Right renal cortex interstitium (tissue), 3 donors: ENCODE results near the gene PACRG. TPM values are rescaled to one million over a fixed set of nuclear protein-coding genes. Genes with fewer than 3 reads are reported as not detected.

ENCODE experiments used
- DNase-seq, 3 donors: peaks; one replicate each; pipeline ENCODE4 v3.0.0-alpha.2; 2013; ENCODE audit warnings: low read depth in 3 of 3, low spot score in 2 of 3
- polyA plus RNA-seq, 3 donors: library from polyadenylated mRNA; unstranded; fragments of 120-200 nt; gene quantifications; one replicate each; pipeline ENCODE4 v1.2.1, GENCODE V29; 2013; ENCODE audit not compliant: insufficient read length in 3 of 3

Gene PACRG
- polyA plus RNA-seq, 3 donors = 14.0 to 20.8 (median 20.7) TPM

DNA sequence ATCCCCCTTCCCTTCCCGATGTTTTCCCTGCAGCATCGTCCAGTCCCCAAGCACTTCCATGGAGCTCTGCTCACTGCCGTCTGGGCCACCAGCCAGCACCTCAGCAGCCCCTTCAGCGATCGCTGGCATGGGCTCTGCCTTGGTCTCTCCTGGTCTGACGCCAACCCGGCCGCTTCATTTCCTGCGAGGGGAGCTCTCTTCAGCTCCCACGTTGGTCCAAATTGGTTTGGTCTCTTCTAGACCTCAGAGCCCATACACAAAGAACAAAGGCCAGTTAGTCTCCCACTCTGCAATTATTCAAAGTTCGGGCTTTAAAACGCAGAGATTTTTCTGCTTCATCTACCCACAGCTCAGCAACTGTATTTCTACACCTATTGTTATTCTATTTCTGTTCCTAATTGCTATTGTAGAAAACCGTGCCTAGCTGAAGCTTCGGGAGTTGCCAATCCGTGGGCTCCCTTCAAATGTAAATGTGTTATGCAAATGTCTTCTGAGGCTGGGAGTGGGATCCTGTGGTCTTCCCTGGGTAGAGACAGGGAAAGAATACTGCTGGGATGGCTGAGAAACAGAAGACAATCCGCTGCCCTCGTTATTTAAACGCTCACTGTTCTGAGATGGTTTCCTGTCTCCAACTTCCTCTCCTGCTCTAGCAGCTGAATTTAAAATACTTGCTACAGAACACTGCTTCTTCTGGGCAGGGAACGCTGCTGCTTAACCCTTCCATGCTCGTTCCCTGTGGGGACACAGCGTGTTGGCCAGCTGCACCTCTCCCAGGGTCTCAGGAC, 532.5 kb downstream of the PACRG start:
- DNase-seq = peak in 2 of 3 donors; percentile 27

DNA sequence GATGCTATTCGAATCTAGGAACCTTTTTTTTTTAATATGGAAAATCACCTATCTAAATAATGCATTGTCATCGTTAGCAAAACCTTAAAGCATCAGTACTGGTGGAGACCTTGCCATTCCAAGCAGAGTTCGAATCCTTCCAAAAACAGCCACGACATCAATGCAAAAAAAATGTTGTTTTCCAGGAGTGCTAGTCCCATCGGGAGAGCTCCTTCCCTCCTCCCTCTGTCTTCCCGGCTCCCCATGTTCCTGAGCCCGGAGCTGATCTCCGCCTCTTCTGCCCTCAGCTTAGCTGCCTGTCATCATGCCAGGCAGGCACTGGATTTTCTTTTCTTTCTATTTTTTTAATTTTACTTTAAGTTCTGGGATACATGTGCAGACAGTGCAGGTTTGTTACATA, 533.1 kb downstream of the PACRG start:
- DNase-seq = no peak

DNA sequence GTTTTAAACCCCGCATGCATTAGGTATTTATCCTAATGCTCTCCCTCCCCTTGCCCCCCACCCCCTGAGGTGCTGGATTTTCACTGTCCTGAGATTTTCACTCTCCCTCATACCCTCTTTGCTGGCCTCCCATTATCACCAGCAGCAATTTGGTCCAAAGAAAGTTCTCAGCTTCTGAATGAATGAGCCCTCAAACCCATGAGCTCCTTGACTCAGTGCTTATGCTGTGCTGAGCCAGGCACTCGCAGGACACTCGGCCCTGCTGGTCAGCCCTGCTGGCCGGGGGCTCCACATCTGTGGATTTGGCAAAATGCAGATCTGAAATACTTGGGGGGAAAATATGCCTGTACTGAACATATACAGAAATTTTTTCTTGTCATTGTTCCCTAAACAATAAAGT, 533.6 kb downstream of the PACRG start:
- DNase-seq = no peak

DNA sequence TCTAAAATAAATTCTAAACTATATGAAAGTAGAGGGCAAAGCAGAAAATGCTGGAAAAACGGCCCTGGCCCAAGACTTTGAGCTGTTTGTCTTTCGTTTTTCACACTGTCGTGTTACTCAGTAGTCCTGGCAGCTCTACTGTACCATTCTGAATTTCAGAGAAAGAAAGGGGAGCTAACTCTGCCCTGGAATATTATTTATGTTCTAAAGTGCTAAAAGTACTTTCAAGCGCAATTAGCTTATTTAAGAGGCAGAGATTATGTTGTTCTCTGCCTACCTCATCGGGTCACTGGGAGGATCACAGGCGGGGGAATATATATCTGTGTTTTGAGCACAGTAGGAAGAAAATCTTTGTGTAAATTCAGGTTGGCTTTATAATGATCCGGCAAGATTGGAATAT, 534.3 kb downstream of the PACRG start:
- DNase-seq = no peak

DNA sequence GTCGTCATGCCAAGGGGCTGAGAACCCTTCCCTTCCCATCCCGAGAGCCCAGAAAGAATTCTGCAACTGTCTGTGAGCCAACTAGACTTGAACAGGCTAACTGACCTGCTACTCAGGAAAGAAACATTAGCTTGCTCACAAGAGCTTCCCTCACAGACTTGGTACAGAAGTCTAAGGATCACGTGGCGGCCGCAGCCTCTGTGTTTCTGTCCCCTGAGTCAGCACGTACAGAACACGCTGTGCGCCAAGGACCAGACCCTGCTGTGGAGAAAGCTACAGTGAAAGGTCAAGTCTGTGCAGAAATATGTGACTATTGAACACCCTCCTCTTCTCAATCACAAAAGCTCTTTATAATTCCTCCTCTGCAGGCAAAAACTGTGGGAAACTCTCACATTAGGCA, 535.4 kb downstream of the PACRG start:
- no peak for DNase-seq

DNA sequence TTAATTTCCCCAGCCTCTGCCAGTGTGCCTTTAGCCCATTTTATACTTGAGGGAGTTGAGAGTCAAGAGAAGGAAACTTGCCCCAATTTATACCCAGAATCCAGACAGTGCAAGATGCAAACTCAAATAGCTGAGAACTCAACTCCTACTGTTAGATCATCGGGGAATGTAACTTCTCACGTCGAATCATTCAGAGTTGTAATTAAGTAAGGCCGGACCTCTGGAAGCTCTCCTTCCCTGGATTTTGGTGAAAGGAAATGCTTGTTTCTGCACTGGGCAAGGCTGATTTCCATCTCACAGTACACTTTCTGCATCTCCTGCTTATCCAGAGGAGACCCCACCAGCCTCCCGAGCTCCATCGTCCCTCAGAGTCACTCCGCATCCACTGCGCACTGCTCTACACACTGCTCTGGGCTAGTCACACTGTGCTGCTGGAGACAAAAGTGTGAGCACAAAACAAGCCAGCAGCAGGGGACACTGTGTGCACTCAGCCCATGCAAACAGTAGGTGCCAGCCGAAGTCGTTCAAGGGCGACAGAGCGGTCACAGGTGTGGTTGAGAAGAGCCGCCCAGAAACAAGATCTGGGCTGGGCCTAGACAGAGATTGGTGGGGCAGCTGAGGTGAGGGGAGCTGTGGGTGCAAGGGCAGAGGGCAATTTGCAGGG, 536.4 kb downstream of the PACRG start:
- no peak for DNase-seq

DNA sequence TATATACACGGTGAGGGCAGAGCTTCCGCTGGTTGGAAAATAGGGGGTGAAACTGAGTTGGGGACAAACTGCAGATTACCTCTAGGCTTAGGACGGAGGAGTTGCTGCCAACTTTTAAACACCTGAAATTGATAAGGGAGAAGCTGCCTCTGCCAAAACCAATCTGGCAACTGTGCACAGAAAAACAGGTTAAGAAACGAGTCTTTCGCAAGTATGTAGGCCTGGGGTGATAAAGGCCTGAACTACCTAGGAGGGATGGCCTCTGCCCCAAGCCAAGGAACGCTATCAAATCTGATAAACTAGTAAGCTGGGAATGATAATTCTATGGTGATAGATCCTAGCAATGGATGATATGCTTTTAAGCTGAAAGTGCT, 536.9 kb downstream of the PACRG start:
- DNase-seq = no peak

DNA sequence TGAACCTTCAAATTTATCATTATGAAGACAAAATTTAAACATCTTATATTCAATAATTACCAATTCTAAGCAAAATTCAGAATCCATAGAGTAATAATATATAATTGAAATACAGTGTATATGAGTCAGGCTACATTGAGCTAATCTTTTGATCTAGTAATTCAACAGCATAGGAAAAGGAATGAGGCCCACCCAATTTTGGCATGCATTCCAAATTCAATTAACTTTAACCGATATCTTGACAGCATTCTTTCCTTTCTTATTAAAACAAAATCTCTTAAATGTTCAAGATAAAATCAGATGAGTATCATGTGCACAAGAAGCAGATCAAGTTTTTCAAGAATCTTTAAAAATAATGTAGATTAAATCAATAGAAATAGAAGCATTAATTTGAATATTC, 553.9 kb downstream of the PACRG start:
- no peak for DNase-seq

DNA sequence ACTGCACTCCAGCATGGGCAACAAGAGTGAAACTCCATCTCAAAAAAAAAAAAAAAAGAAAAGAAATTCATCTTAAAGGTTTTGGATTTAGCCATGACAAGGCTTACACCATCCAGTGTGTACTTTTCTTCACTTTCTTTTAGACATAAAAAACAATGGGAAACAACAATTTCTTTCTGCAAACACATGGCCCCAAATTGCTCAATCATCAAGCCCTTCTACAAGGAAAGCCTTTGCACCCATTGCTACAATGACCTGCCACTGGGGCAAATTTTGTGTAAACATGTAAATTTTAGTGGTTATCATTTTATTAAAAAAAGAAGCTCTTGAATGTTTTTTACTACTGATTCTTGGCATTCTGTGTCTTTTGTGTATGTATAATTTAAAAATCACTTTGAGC, 554.9 kb downstream of the PACRG start:
- no peak for DNase-seq

DNA sequence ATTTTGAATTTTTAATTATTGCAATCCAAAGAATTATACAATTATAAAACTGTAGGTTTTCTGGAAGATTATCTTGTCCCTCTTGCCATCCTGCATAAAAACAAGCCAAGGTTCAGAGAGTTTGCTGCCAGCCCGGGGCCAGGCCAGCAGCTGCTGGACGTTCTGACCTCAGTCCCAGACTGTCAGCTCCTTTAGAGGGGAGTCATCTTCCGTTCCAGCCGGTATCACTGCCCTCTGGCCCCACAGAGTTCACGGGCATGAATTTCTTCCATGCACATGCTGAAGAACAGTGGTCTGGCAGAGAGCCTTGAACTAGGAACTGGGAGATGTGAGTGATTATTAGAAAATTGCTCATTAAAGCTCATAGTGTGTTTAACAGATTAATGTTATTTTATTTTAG, 556.4 kb downstream of the PACRG start:
- no peak for DNase-seq

DNA sequence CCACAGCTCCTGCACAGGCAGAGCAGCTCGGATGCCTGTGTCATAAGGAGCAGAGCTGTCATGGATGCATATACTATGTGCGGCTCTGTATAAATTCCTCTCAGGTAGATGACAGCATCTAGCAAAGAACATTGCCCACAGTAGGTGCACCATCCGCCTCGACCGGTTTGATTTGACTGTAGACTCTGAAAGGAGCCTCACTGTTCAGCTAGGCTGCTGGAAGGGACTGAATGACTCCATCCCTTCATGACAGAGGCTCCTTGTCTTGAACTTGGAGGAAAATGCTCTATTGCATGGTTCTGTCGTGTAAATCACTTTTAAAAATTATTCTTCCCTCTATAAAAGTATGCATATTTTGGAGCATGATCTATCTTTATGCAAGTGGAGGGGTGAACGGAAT, 557.9 kb downstream of the PACRG start:
- no peak for DNase-seq

DNA sequence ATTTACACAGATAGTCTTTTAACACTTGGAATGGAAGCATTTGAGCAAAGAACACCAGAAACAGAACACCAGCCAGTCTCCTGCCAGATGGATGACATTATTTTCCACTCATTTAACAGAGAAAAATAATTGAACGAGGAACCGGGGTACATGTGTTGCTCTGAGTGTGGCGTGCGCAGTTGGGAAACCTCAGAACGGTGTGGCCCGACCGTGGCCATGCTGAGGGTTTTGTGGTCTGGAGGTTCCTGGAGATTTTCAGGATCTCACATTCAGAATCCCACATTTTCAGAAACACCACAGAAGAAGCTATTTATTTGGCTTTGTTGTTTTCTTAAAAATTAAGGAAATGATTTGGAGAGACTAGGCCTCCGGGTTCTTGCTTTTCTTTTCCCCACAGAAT, 559.9 kb downstream of the PACRG start:
- no peak for DNase-seq

DNA sequence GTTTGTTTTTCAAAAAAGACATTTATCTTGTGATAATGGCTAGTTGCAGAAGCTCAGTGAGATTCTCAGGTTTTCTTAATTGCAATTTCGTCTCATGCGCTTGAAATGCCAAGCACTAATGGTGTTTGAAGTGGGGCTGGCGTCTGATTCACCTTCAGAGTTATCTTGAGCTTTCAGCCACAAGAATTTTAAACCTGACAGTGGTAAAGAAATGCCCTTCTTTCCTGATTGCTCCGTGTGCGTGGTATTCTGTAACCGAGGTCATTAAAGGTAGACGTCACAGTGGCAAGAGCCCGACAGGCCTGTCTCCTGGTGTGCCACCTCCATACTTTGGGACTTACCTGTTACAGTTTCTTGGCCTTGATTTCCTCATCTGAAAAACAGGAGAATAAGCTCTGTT, 560.3 kb downstream of the PACRG start:
- DNase-seq = no peak

DNA sequence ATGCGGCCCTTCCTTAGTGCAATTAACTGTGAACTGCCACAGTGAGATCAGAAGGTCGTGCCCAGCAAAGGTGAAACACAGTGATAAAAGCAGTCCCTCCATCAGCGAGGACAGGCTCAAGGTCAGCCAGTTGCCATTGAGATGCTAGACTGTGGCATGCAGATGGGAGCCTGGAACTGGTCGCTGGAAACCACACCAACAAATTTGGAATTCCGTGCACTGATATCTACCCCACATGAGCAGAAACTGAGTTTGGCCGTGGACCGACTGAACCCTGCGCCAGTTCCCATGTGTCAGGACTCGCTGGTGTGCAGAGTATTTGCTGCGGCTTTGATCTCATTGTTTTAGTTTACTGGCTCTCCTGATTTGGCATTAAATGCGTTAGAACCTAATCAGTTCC, 561.1 kb downstream of the PACRG start:
- DNase-seq = no peak

DNA sequence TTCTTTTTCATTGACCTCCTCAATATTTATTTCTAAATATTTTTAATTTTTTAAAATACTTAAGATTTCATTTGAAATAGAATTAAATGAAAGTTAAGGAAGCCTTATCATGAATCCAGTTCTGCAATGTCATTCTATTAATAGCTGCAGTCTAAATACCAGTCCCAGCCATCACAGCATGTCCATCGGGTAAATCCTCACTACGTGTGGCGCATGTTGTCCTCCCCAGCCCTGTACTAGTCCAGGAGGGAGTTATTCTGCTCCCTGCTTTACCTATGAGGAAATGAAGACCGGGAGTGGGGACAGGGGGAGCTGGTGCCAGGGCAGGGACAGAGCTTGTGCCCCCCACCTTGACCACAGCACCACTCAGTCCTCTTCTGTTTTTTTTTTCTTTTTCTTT, 561.7 kb downstream of the PACRG start:
- no peak for DNase-seq

DNA sequence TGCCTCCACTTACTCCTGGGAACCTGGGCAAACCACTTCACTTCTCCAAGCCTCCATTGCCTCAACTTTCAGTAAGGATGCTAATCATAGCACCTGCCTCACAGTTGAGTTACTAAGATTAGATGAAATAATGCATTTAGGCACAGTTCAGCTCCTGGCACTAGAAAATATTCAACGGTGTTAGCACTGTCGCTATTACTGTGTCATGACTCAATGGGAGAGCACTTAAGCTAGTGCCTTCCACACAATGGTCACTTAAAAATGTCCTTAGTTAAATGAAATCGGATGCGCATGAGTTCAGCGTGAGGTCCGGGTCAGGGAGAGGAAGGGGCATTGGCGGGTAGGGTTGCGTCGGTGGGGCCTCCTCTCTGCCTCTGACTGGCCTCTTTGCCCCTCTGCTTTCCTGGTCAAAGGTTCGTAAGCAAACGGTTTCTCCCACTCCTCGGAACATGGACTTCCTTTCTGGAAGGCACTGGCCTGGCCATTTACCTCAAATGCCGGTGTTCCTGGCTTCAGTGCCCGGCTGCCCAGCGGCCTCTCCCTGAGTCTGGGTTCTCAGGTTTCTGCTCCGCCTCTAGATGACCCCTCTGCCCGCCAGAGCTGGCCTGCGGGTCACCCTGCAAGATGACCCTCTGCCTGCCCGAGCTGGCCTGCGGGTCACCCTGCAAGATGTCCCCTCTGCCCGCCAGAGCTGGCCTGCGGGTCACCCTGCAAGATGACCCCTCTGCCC, 562.9 kb downstream of the PACRG start:
- DNase-seq = no peak

DNA sequence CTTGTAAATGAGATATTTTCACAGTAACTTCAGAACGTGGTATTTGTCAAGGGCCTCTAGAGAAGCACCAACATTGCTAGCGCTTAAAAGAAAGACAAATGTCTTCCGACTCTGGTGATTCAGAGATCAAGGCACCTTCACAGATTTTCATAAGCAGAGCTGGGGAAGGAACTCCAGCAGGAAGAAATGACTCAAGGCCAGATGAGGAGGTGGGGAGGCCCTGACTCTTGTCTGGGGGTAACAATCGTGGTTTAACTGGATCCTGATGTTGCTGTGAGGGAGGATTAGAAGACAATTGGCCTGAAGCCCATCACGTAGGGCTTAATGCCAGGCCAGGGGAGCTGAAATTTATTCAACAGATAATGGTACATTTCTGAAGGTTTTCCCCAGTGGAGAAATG, 563.8 kb downstream of the PACRG start:
- DNase-seq = no peak

DNA sequence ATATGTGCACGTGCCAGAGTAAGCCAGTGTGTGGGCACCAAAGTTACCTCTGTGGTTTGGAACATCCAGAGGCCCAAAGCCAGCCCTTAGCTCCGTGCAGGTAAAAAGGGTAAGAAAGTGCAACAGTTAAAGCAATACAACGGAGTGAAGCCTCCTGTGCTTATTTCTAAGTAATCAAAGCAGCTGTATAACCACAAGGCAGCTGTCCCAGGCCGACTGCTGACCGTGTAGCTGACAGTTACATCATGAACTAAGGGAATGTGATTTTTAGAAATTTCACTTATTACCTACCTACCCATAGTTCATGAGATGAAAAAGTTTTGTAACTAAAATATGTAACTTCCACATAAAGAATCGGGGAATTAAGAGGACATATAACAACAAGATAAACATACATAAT, 565.5 kb downstream of the PACRG start:
- no peak for DNase-seq

DNA sequence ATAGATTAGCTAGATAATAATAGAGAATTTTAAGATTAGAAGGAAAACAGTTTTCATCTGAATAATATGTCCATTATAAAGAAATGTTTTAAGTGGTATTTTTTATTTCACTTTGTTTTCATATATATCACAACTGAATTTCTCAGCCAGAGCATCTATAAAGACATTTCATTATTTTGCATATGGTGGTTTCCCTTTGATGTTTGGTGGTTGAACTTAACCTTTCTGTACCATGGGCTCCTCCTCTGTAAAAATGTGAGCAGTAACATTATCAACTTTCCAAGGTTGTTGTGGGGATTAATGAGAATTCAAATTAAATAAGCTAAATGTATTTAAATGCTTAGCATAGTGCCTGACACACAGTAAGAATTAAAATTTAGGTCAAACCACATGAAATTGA, 567.0 kb downstream of the PACRG start:
- no peak for DNase-seq

DNA sequence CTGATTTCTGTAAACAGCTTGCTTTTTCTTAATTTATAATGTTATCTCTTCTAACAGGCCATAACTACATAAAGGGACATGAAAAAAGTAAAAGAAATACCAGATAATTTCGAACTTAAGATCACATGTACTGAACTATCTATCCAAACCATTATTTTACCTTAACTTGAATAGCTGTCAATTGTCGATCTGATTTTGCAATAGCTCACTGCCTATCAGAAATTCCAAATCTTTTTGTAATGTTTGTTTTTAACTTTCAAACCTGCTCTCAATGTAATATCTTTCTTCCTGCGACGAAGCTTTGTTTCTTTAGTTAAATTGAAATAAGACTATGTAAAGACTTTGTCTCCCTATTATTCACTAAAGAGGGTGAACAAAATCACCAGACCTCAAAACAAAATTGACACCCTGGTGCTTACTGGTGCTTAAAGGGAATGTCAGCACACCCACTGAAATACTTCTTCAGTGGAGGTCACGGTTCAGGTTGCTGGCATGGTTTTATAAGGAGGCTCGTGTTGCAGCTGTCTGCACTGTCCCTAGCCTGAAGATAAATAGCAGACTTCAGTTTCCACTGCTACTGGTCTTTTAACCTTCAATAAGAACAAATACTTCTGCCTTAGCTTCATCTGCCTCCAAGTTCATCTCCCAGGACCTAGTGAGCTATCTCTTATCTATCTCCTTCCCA, 569.2 kb downstream of the PACRG start:
- peak in 2 of 3 donors; percentile 19 to 38 for DNase-seq

DNA sequence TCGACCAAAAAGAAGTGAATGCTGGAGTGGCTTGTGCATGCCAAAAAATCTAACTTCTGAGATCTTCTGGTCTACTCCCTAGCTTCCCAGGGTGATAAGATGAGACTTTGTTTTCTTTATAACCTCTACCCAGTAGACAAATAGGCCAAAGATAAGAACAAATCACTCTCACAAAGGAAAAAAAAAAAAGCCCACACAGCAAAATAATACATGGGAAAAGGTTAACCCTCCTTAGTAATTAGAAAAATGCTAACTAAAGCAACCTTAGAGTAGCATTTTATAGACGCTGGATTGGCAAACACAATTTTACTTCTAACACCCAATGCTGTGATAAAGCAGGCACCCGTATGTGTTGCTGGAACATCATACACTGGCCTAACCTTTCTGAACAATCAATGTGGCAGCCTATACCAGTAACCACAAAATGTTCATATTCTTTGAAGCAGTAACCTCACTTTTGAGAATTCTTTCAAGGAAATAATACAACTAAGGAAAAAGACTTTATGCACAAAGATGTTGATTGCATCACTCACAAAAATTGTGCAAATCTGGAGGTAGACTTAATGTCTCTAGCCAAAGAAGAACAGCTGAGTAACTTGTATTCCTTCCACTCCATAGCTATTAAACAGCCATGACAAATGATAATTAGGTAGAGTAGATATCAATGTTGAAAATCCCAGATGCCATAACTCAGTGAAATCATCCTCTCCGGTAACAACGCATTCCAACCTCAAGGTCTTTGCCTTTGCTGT, 570.5 kb downstream of the PACRG start:
- no peak for DNase-seq
